CD4-positive, alpha-beta T cell treated with Interleukin-17A for 4 hours (primary cell): ENCODE measurements around the gene FKBP5.
"Not testable (repeated sequence)": the region's sequence is repeated elsewhere in the genome, so short reads cannot be mapped to it uniquely, and the experiment has no call there.

Experiments used
- DNase-seq: peaks from one replicate; pipeline ENCODE4 v3.0.0-alpha.2; 2020; ENCODE audit warnings: mixed read lengths

Gene FKBP5

GRCh38 chr6:35687658-35688604 is 784 bp downstream of the FKBP5 start:
- peak; percentile 71 for DNase-seq

DNA sequence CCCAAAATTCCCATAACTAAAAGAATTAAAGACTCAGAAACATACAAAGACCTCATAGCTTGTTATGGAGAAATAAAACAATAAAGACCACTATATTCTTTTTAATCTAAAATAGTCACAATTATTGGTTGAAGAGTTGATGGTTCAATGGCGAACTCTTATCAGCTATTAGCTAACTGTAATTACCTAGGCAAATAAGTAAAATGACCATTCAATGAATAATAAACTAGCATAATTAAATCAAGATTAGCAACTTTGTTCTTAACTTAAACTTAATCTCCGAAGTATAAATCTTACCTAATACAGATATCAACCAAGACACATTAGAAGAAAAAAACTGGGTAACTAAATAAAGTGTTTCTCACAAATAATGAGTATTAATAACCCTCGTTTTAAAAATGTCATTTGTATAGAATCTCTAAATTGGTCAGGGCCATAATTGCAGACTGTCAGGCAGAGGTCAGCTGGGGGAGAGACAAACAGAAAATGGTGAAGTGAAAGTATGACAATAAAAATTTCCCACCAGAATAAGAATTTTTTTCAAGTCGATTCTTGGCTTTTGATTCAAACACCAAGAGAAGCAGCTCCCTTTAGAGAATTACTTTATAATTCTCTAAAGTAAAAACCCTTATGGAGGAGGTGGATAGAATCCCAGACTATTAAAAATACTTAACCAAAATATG is 1.7 kb downstream of the FKBP5 start:
- no peak for DNase-seq

DNA sequence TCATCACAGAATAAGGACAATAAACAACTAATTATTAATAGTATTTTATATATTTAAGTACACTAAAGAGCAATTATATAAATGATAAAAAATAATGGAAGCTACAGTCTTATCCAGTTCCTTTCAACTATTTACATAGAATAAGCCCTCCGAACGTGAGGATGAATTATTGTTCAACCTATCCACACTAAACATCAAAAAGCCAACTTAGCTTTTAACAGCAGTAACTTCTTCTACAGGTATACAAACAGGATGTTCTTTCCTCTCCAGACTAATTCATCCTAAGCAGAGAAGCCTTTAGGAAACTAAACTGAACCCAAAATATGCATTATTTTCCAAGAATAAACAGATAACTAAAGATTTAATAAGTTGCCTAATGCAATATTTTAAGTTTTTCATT is 2.3 kb downstream of the FKBP5 start:
- DNase-seq = no peak

GRCh38 chr6:35683267-35683666 is 5.4 kb downstream of the FKBP5 start:
- DNase-seq = no peak

DNA sequence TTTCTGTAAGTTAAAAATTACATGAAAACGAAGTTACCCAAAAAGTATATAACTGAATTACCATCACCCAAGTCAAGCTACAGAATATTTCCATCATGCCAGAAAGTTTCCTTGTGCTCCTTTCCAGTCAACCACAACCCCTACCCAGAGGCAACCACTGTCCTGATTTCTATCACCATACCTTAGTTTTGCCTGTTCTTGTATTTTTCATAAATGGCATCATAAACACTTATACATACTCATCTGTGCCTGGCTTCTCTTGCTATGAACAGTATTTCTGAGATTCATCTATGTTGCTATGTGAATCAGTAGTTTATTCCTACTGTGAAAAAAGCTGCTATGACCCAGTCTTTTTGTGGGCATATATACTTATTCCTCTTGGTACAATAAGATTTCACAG is 7.4 kb downstream of the FKBP5 start:
- no peak for DNase-seq

GRCh38 chr6:35679399-35679798 is 9.3 kb downstream of the FKBP5 start:
- no peak for DNase-seq

- no peak for DNase-seq
These were observed 9.9 kb downstream of the FKBP5 start for GRCh38 chr6:35678814-35679213.

GRCh38 chr6:35678021-35678654 is 10.6 kb downstream of the FKBP5 start:
- no peak for DNase-seq

DNA sequence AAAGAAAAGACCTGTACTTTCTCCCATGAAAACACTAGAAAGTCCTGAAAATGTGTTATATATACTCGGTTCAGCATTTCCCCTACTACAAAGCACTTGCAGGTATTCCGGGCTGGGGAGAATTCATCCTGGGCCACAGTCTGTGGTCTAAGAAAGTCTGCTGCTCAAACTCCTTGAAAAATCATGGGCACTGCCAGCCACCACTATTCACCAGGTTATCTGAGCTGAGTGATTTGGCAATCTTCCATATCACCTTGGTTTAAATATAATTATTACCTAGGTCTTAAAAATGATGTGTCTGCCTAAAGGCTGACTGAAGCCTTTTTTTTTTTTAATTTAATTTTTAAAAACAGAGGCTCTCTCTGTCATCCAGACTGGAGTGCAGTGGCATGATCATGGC is 11.3 kb downstream of the FKBP5 start:
- no peak for DNase-seq

DNA sequence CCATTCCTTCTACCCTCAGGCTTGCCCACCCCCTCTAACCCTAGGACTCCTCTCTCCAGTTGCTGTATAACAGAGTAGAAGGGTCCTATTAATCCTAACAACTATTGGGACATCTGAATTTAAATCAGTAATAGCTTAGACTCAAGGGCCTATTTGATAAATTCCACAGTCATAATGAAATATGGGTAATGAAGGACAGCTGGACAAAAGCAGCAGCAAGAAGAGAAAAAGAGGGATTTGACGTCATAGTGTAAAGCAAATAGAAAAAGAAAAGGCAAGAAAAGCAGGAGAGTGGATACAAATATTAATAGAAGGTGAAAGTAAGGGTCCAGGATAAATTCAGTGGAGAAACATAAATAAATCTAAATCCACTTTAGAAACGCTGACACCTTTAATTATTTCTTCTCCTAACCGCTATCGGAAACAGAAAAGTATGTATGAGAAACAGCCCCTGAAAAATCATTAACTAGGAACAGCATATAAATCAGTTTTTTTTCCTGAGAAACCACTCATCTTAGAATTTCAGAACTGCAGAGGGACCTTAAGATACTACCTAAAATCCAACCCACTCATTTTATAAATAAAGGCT is 12.8 kb downstream of the FKBP5 start:
- DNase-seq = no peak

- no peak for DNase-seq
These were observed 14.1 kb downstream of the FKBP5 start for GRCh38 chr6:35674594-35674993.

- no peak for DNase-seq
These were observed 15.0 kb downstream of the FKBP5 start for GRCh38 chr6:35673755-35674154.

DNA sequence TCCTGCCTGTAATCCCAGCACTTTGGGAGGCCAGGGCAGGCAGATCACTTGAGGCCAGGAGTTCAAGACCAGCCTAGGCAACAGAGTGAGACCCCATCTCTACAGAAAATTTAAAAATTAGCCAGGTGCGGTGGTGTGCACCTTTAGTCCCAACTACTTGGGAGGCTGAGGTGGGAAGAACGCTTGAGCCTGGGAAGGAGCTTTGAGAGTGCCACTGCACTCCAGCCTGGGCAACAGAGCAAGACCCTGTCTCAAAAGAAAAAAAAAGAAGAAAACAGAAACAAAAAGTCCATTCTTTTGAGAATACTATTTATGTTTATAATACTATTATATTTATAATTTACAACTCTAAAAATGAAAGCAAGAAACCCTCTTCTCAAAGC is 15.4 kb downstream of the FKBP5 start:
- not testable (repeated sequence) for DNase-seq

GRCh38 chr6:35670453-35670852 is 18.3 kb downstream of the FKBP5 start:
- DNase-seq = not testable (repeated sequence)

- DNase-seq = no peak
These were observed 19.2 kb downstream of the FKBP5 start for GRCh38 chr6:35669451-35670045.

GRCh38 chr6:35668744-35669450 is 19.8 kb downstream of the FKBP5 start:
- DNase-seq = no peak

- DNase-seq = no peak
These were observed 20.6 kb downstream of the FKBP5 start for GRCh38 chr6:35668096-35668495.

DNA sequence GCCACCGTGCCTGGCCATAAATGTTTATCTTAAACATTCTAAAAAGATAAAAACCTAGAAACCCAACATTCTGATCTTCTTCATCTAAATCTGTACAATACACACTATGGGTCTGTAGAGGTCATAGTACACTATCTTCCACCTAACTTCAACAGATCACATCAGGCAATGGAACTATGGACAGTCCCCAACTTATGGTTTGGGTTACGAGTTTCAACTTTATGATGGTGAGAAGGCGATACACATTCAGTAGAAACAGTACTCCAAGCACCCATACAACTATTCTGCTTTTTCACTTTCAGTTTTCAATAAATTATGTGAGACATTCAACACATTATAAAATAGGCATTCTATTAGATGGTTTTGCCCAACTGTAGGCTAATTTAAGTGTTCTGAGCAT is 23.1 kb downstream of the FKBP5 start:
- no peak for DNase-seq

GRCh38 chr6:35664945-35665344 is 23.8 kb downstream of the FKBP5 start:
- no peak for DNase-seq

DNA sequence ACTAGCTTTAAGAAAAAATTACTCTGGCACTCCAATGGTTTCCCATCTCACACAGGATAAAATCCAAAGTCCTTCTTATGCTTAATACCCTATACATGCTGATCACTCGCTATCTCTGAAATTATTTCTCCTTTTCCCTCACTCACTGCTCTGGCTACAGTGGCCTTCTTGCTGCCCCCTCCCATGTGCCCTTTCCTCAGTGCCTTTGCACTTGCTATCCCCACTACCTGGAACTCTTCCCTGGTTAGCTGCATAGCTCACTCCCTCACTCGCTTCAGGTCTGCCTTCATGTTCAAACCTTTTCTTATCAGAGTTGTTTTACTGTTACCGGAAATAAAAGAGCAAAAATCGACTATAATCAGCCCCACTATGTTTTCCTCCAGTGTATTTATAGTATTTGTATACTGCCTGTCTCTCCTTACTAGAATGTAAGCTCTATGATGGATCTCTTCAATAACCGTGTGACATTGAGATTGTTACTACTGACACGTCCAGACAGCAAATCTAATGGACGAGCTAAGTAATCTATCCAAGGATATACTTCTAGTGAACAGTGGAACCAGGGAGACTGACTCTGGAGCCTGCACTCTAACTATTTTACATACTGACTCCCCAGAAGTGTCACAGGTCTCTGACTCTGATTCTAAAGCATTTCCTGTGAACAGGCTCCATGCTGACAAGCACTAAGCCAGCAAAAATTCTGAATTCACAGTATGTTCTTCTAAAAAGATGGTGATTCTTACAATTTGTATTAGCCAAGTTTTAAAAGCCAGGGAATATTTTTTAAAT is 25.1 kb downstream of the FKBP5 start:
- DNase-seq = peak; percentile 27

- DNase-seq = peak; percentile 22
These were observed 25.7 kb downstream of the FKBP5 start for GRCh38 chr6:35662999-35663398.
